Nephron progenitor cell (in vitro differentiated cells): Measurements from ENCODE around the gene NPSR1.

Experiments used
- DNase-seq: peaks from one replicate; pipeline ENCODE4 v3.0.0; 2021
- H3K27ac Mint-ChIP-seq: 2 replicates; pipeline ENCODE4 v1.8.0; 2021; ENCODE audit warnings: mild to moderate bottlenecking, moderate library complexity, mixed read lengths
- H3K27me3 Mint-ChIP-seq: 2 replicates; pipeline ENCODE4 v1.8.0; 2021; ENCODE audit warnings: mild to moderate bottlenecking, low read depth, mixed read lengths; ENCODE audit not compliant: poor library complexity
- H3K36me3 Mint-ChIP-seq: 2 replicates; pipeline ENCODE4 v1.8.0; 2021; ENCODE audit warnings: low read depth, mixed read lengths
- H3K4me1 Mint-ChIP-seq: 2 replicates; pipeline ENCODE4 v1.8.0; 2021; ENCODE audit warnings: mixed read lengths
- H3K4me3 Mint-ChIP-seq: 2 replicates; pipeline ENCODE4 v1.8.0; 2021; ENCODE audit warnings: mild to moderate bottlenecking, moderate library complexity, mixed read lengths
- H3K9me3 Mint-ChIP-seq: 2 replicates; pipeline ENCODE4 v1.8.0; 2021; ENCODE audit warnings: mild to moderate bottlenecking, moderate library complexity, mixed read lengths
- CTCF ChIP-seq: fragments of 200-600 bp; sonication (generic); IDR thresholded peaks from 2 replicates; pipeline ENCODE4 v1.5.0; 2021; ENCODE audit warnings: antibody characterized with exemption

Gene NPSR1

GRCh38 chr7:34739651-34740300 is 81.8 kb downstream of the NPSR1 start:
- Mint-ChIP-seq H3K4me3 (no peak overlapping the region), H3K9me3 (peaks cover 18% of the 10 kb centered on the region), H3K27ac (no peak overlapping the region), H3K4me1 (no peaks in the 10 kb centered on the region), H3K27me3 (peaks cover 10% of the 10 kb centered on the region), H3K36me3 (no peaks in the 10 kb centered on the region)
- no peak for DNase-seq
- TF ChIP-seq CTCF = no peak

- Mint-ChIP-seq H3K27ac (no peak overlapping the region), H3K27me3 (peaks cover 10% of the 10 kb centered on the region), H3K9me3 (peaks cover 18% of the 10 kb centered on the region), H3K4me1 (no peaks in the 10 kb centered on the region), H3K4me3 (no peak overlapping the region), H3K36me3 (no peaks in the 10 kb centered on the region)
- TF ChIP-seq CTCF = no peak
- DNase-seq = no peak
These were observed 82.8 kb downstream of the NPSR1 start for GRCh38 chr7:34740840-34741239.

- H3K4me3 Mint-ChIP-seq = no peak overlapping the region
- peaks cover 13% of the 10 kb centered on the region for H3K9me3 Mint-ChIP-seq
- no peak for DNase-seq
- H3K27me3 Mint-ChIP-seq = no peaks in the 10 kb centered on the region
- TF ChIP-seq CTCF = no peak
- H3K36me3 Mint-ChIP-seq = no peaks in the 10 kb centered on the region
- no peak overlapping the region for H3K27ac Mint-ChIP-seq
- no peaks in the 10 kb centered on the region for H3K4me1 Mint-ChIP-seq
These were observed 89.3 kb downstream of the NPSR1 start for GRCh38 chr7:34747176-34747781.

- no peak for TF ChIP-seq CTCF
- Mint-ChIP-seq H3K27ac (no peak overlapping the region), H3K9me3 (peaks cover 5% of the 10 kb centered on the region), H3K4me3 (no peak overlapping the region), H3K4me1 (no peaks in the 10 kb centered on the region), H3K36me3 (no peaks in the 10 kb centered on the region), H3K27me3 (no peaks in the 10 kb centered on the region)
- DNase-seq = no peak
These were observed 90.1 kb downstream of the NPSR1 start for GRCh38 chr7:34747867-34748727.

- no peaks in the 10 kb centered on the region for H3K4me1 Mint-ChIP-seq
- H3K4me3 Mint-ChIP-seq = no peak overlapping the region
- H3K36me3 Mint-ChIP-seq = no peaks in the 10 kb centered on the region
- no peak for DNase-seq
- H3K27ac Mint-ChIP-seq = no peak overlapping the region
- no peaks in the 10 kb centered on the region for H3K9me3 Mint-ChIP-seq
- H3K27me3 Mint-ChIP-seq = no peaks in the 10 kb centered on the region
- no peak for TF ChIP-seq CTCF
These were observed 90.7 kb downstream of the NPSR1 start for GRCh38 chr7:34748728-34749089.
